ENCODE measurements around the gene PLCH1.

DNA sequence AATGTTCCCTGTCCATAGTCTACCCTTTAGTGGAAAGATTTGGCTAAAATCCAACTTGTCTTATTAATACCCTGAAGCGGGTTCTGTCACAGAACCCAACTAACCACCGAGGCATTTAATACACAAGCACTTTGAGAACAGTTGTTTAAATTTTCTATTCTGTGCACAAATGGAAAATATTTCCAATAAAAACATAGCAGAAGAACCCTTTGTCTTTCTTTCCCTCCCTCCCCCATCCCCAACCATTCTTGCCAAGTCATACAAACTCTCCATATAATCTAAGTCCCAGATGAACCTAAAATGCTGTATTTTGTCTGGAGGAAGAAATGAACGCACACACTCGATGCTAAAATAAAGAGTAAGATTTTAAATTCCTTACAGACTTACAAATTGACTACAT, 324.5 kb downstream of the PLCH1 start:
- TF ChIP-seq, protein P1, sequence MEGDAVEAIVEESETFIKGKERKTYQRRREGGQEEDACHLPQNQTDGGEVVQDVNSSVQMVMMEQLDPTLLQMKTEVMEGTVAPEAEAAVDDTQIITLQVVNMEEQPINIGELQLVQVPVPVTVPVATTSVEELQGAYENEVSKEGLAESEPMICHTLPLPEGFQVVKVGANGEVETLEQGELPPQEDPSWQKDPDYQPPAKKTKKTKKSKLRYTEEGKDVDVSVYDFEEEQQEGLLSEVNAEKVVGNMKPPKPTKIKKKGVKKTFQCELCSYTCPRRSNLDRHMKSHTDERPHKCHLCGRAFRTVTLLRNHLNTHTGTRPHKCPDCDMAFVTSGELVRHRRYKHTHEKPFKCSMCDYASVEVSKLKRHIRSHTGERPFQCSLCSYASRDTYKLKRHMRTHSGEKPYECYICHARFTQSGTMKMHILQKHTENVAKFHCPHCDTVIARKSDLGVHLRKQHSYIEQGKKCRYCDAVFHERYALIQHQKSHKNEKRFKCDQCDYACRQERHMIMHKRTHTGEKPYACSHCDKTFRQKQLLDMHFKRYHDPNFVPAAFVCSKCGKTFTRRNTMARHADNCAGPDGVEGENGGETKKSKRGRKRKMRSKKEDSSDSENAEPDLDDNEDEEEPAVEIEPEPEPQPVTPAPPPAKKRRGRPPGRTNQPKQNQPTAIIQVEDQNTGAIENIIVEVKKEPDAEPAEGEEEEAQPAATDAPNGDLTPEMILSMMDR (conservative IDR thresholded peaks at IDR 0.05; ENCODE audit: low read depth, low read length): no peak
- TF ChIP-seq EZH2 (IDR thresholded peaks at IDR 0.05; ENCODE audit: low read length, unreplicated experiment) (no peak), EZH2phosphoT487 (IDR thresholded peaks at IDR 0.05; ENCODE audit: borderline replicate concordance, low read length) (no peak)
